ENCODE measurements around the gene KCNAB1. TPM values are rescaled to one million over a fixed set of nuclear protein-coding genes. Genes with fewer than 3 reads are reported as not detected.
A peak's percentile ranks its signal among the peaks of the same experiment; 100 is the strongest.

KCNAB1 gene
- total and polyA plus RNA-seq, 2 of the 8 experiments (the other 6 are each of a cell fraction or from before 2014, with no cell fraction given) = 0.51 to 2.3 TPM

- Histone ChIP-seq H3K4me3 (ENCODE audit: extremely low read depth in 1 of 4, insufficient read depth in 2 of 4, low read depth in 3 of 4, low read length in 4 of 4) (no peak overlapping the region; a peak in 2 of 8 replicates), H2BK120ac (replicated peaks; ENCODE audit: low read depth, low read length) (peak overlapping the region; percentile 63), H3K4me2 (ENCODE audit: insufficient read depth in 1 of 2, low read depth in 2 of 2, low read length in 2 of 2) (peak overlapping the region; percentile 0 to 17; a peak in 1 of 4 replicates), H3K79me2 (ENCODE audit: control insufficient read depth in 1 of 2, insufficient read depth in 2 of 2, low read length in 2 of 2) (no peaks in the 10 kb centered on the region), H3K9me3 (ENCODE audit: insufficient read depth in 2 of 2, low read depth in 1 of 2, low read length in 1 of 2) (no peaks in the 10 kb centered on the region), H3K27me3 (replicated peaks in 1 of 4; ENCODE audit: control insufficient read depth in 3 of 4, extremely low read depth in 1 of 4, insufficient read depth in 3 of 4, low read length in 3 of 4) (no peaks in the 10 kb centered on the region), H3K9ac (replicated peaks in 1 of 4; ENCODE audit: extremely low read depth in 1 of 4, low read depth in 3 of 4, low read length in 3 of 4) (0 out of 7 replicates have a peak overlapping the region, but pooled peaks of 1 of the 4 experiments have one; percentile 25), H2BK20ac (ENCODE audit: low read length) (no peak overlapping the region), H4K8ac (ENCODE audit: extremely low read depth, insufficient read depth, low read length) (no peak overlapping the region), H3K56ac (replicated peaks; ENCODE audit: insufficient read length, low read depth, low read length) (no peak overlapping the region), H3K4ac (replicated peaks; ENCODE audit: insufficient read length, low read depth, low read length) (no peak overlapping the region), H2BK15ac (ENCODE audit: low read length) (no peak overlapping the region), H3K4me1 (replicated peaks in 1 of 4; ENCODE audit: control insufficient read depth in 3 of 4, insufficient read depth in 4 of 4, low read length in 3 of 4) (peaks cover 5 to 9% (median 6%) of the 10 kb centered on the region in 4 experiments; a peak in 5 of 7 replicates), H3K23me2 (ENCODE audit: low read depth, low read length) (no peaks in the 10 kb centered on the region), H3K18ac (ENCODE audit: extremely low read depth, low read length) (peak overlapping the region; percentile 44; the same call in 1 of the 2 replicates), H4K5ac (ENCODE audit: insufficient read length, low read depth, low read length) (peak overlapping the region; percentile 45), H4K20me1 (replicated peaks in 1 of 2; ENCODE audit: control insufficient read depth in 1 of 2, insufficient read depth in 2 of 2, low read length in 2 of 2) (no peaks in the 10 kb centered on the region), H3K23ac (ENCODE audit: insufficient read length) (no peak overlapping the region), H2BK12ac (ENCODE audit: low read depth, low read length) (no peak overlapping the region), H4K91ac (replicated peaks; ENCODE audit: insufficient read length, low read length) (peak overlapping the region; percentile 75), H2BK5ac (ENCODE audit: low read depth, low read length) (peak overlapping the region; percentile 49; the same call in 1 of the 2 replicates), H3K27ac (ENCODE audit: low read depth, low read length) (peak overlapping the region; percentile 78), H2AK5ac (ENCODE audit: low read depth, low read length) (no peak overlapping the region), H3K36me3 (ENCODE audit: control insufficient read depth in 2 of 4, insufficient read depth in 4 of 4, low read length in 3 of 4) (no peaks in the 10 kb centered on the region), H3K79me1 (ENCODE audit: low read depth, low read length) (no peaks in the 10 kb centered on the region), H2AFZ (ENCODE audit: low read length) (peak overlapping the region; percentile 74; the same call in 1 of the 2 replicates), H3K14ac (ENCODE audit: insufficient read length) (no peak overlapping the region)
- FAIRE-seq = peak; percentile 87
- ChIA-PET POLR2A (ENCODE audit: partially characterized antibody) (interaction anchor here (0.8 to 1.4 kb wide), 3 partner anchors 12 to 272 kb away, joined by 3 read pairs; no protein-coding TSS in a partner anchor), CTCF (ENCODE audit: partially characterized antibody) (interaction anchor here (0.8 to 10.9 kb wide), 9 partner anchors 13 to 306 kb away, joined by 3 to 228 read pairs (median 3); no protein-coding TSS in a partner anchor)
- WGBS, 2 experiments (ENCODE audit: extremely low coverage in 1 of 2, insufficient coverage in 1 of 2, insufficient read length in 1 of 2, insufficient replicate concordance in 2 of 2, low coverage in 1 of 2, low lambda C conversion rate in 2 of 2, missing lambda C conversion rate in 1 of 2) = 49% methylated on average over 5 of the region's 5 CpGs; no CpG with 5 or more reads in 1 of the 2 experiments
- DNase-seq (ENCODE audit: low read depth in 1 of 2, low spot score in 2 of 2) = no peak
- no peak for TF ChIP-seq CTBP2 (IDR thresholded peaks at IDR 0.05; ENCODE audit: borderline replicate concordance, insufficient read depth, insufficient read length, low read length)
- peak; percentile 84 for TF ChIP-seq TEAD4 (IDR thresholded peaks at IDR 0.05; ENCODE audit: low read depth, low read length)
- no peak for TF ChIP-seq SP4 (IDR thresholded peaks at IDR 0.05; ENCODE audit: low read length)
- peak; percentile 89 for TF ChIP-seq YY1 (IDR thresholded peaks at IDR 0.05; ENCODE audit: low read depth, low read length)
- no peak for TF ChIP-seq ZNF274 (IDR thresholded peaks at IDR 0.05; ENCODE audit: borderline replicate concordance, extremely low read depth, low read length)
- no peak for TF ChIP-seq EGR1 (IDR thresholded peaks at IDR 0.05; ENCODE audit: borderline replicate concordance, low read depth, low read length)
- TF ChIP-seq BRCA1 (IDR thresholded peaks at IDR 0.05; ENCODE audit: low read depth, low read length) = no peak
- TF ChIP-seq, protein P1, sequence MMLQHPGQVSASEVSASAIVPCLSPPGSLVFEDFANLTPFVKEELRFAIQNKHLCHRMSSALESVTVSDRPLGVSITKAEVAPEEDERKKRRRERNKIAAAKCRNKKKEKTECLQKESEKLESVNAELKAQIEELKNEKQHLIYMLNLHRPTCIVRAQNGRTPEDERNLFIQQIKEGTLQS (IDR thresholded peaks at IDR 0.05; ENCODE audit: insufficient read depth, low read depth, low read length) = no peak
- TF ChIP-seq TAF1 (IDR thresholded peaks at IDR 0.05; ENCODE audit: low read depth, low read length) = no peak
- no peak for TF ChIP-seq RNF2 (IDR thresholded peaks at IDR 0.05; ENCODE audit: borderline replicate concordance, low read depth, low read length, missing control alignments, poor library complexity, severe bottlenecking)
- no peak for TF ChIP-seq SAP30 (IDR thresholded peaks at IDR 0.05; ENCODE audit: insufficient read depth, insufficient replicate concordance, low read length)
- TF ChIP-seq PHF8 (conservative IDR thresholded peaks at IDR 0.05; ENCODE audit: low read depth, low read length) = no peak
Measured at GRCh38 chr3:156456771-156457224, 336.4 kb downstream of the KCNAB1 start.

Measured in H1 (cell line).